ENCODE results near the gene TPPP. TPM values are rescaled to one million over a fixed set of nuclear protein-coding genes. Genes with fewer than 3 reads are reported as not detected.

The TPPP gene
- total and polyA plus RNA-seq, 2 of the 13 experiments (the other 11 are each of a cell fraction or from before 2014, with no cell fraction given), result 0.07 TPM; not detected in 1

GRCh38 chr5:672329-673160, 20.6 kb downstream of the TPPP start (continued):
- TF ChIP-seq ZNF841 (CRISPR knock-in tag; IDR thresholded peaks at IDR 0.05; ENCODE audit: borderline replicate concordance), result no peak
- TF ChIP-seq ZNF260 (CRISPR knock-in tag; IDR thresholded peaks at IDR 0.05; ENCODE audit: borderline replicate concordance, low read depth), result no peak
- no peak for TF ChIP-seq ZFYVE20 (CRISPR knock-in tag; IDR thresholded peaks at IDR 0.05; ENCODE audit: borderline replicate concordance, low read depth)
- no peak for TF ChIP-seq ZKSCAN1 (IDR thresholded peaks at IDR 0.05; ENCODE audit: low read length)
- no peak for TF ChIP-seq SKIL (CRISPR knock-in tag; IDR thresholded peaks at IDR 0.05; ENCODE audit: borderline replicate concordance)
- no peak for TF ChIP-seq JDP2 (CRISPR knock-in tag; IDR thresholded peaks at IDR 0.05; ENCODE audit: borderline replicate concordance)
- no peak for TF ChIP-seq POGK (CRISPR knock-in tag; conservative IDR thresholded peaks at IDR 0.05)
- TF ChIP-seq ZNF280D (CRISPR knock-in tag; IDR thresholded peaks at IDR 0.05), result no peak
- TF ChIP-seq U2AF2 (IDR thresholded peaks at IDR 0.05; ENCODE audit: low read depth, low read length), result peak; percentile 75; the same call in 1 of the 2 replicates
- TF ChIP-seq GRHL1 (CRISPR knock-in tag; conservative IDR thresholded peaks at IDR 0.05), result no peak
- no peak for TF ChIP-seq ZNF432 (CRISPR knock-in tag; IDR thresholded peaks at IDR 0.05; ENCODE audit: borderline replicate concordance)
- no peak for TF ChIP-seq MXD3 (CRISPR knock-in tag; IDR thresholded peaks at IDR 0.05)
- TF ChIP-seq ZNF513 (CRISPR knock-in tag; conservative IDR thresholded peaks at IDR 0.05), result no peak
- TF ChIP-seq STAG1 (CRISPR knock-in tag; IDR thresholded peaks at IDR 0.05), result no peak
- TF ChIP-seq SSRP1 (CRISPR knock-in tag; IDR thresholded peaks at IDR 0.05), result no peak
- TF ChIP-seq DBP (CRISPR knock-in tag; IDR thresholded peaks at IDR 0.05; ENCODE audit: not compliant biosample characterization), result no peak

All from HepG2 (cell line).